Prostate gland (tissue), 2 donors: ENCODE data around the gene TRAF3.

Source experiments
- CTCF ChIP-seq, 4 experiments: fragments of 200-600 bp in 2 of 4; fragments of 450-650 bp in 2 of 4; sonication (generic) in 2 of 4; IDR thresholded peaks; 1 replicate in 3 of 4; 2 replicates in 1 of 4; pipeline ENCODE4 v1.5.1; 2016 to 2019; ENCODE audit warnings: antibody characterized with exemption in 4 of 4, mild to moderate bottlenecking in 2 of 4, moderate library complexity in 2 of 4
- POLR2A ChIP-seq: fragments of 450-650 bp; IDR thresholded peaks from one replicate; pipeline ENCODE4 v1.6.1; 2016; ENCODE audit warnings: antibody characterized with exemption, mild to moderate bottlenecking
- POLR2AphosphoS5 ChIP-seq: sonication (generic); formaldehyde crosslinking; IDR thresholded peaks from one replicate; pipeline ENCODE4 v1.6.1; 2017; ENCODE audit warnings: antibody characterized with exemption

GRCh38 chr14:102883089-102883541 lies 105.9 kb downstream of the TRAF3 start:
- no peak for TF ChIP-seq POLR2A
- TF ChIP-seq CTCF (IDR thresholded peaks at IDR 0.05), result no peak
- TF ChIP-seq POLR2AphosphoS5, result no peak
